GM10847 (cell line): Measurements from ENCODE around the gene TFCP2.

Experiments
- POLR2A ChIP-seq: IDR thresholded peaks from 2 replicates; pipeline ENCODE4 v1.6.1; 2011; ENCODE audit not compliant: insufficient read length; ENCODE audit errors: extremely low read depth

TFCP2 gene

DNA sequence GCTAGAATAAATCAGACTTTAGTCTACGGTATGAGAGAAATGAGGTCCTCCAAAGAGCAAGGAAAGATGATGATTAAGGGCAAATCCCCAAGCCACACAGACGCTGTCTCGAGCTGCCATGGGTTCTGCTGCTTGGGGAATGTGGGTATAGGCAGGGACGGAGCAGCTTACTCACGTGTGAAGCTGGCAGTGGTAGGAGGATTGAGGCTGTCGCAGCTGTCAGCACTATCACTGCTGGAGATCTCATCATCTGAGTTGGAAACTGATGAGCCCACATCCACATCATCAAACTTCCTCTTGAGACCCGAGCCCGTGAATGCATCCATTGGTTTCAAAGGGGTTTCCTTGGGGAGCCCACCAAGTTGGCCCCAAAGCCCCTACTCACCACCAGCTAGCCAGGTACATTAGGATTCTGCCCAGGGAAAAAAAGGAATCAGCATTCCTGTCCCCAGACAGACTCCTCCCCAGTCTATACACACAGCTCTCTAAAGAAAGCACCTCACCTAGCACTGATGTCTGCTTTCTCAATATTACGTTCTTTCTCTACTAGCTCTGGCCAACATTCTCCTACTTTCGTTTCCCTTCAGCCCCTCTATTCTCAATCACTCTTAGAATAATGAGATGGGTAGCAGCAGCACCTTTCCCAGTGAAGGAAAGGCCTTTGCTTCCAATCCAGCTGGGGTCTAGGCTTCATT lies 96.6 kb downstream of the TFCP2 start:
- TF ChIP-seq POLR2A = no peak

DNA sequence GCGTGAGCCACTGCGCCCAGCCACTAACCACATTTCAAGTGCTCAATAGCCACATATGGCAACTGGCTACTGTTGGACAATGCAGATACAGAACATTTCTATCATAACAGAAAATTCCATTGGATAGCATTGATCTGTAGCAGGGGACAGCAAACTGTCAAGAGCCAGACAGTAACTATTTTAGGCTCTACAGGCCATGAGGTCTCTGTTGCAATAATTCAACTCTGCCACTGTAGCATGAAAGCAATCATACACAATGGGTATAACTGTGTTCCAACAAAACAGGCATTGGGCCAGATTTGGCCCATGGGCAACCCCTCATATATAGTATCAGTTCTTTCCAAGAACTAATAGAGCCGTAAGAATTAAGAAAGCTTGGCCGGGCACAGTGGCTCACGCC lies 97.5 kb downstream of the TFCP2 start:
- no peak for TF ChIP-seq POLR2A

DNA sequence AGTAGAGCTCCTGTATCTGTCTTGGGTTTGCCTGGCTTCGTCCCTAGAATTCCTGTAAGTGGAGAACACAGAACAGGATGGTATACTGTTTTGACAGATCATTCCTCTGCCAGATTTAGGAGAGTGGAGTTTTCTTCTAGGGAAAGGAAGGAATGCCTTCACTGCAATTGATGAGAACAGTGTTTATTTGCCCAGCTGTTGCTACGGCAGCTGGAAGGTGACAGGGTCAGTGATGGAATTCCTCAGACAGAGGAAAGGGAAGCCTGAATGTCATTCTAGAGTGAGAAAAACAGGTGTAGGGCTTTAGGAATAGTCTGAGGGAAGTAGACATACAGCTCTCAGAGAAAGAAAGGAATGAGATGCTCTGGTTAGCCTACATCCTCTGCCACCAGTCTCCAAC lies 101.3 kb downstream of the TFCP2 start:
- no peak for TF ChIP-seq POLR2A

DNA sequence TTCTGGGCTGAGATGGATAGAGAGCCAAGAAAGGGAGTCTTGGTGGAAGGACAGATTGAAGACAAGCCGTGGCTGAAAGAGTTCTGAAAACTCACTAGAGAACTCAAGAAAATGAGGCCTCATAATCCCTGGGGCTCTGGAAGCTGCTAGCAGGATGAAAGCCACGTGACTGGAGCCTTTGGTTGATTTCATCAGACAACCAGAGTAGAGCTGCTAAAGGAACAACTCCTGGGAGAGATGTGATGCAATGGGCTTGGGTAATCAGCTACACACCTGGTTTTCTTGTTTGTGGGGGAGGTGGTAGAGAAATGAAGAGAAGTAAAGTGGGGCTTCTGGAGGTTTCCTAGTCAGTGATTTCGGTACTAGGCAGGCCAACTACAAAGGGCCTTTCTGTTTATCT lies 102.9 kb downstream of the TFCP2 start:
- TF ChIP-seq POLR2A = no peak

DNA sequence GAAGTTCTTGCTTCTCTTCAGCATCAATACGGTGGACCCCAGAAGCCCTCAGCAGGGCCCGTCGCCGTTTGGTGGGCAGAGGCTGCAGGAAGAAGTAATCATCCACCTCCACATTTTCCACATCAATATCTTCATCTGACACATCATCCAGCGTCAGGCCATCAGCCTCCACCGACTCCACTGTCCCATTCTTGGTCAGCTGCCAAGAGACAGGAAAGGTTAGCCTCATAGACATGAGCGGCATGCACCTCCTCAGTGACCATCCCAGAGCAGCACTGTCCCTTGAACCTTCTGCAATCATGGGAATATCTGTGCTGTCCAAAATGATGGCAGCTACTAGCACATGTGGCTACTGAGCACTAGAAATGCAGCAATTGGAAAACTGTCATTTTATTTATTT lies 105.2 kb downstream of the TFCP2 start:
- TF ChIP-seq POLR2A = no peak

DNA sequence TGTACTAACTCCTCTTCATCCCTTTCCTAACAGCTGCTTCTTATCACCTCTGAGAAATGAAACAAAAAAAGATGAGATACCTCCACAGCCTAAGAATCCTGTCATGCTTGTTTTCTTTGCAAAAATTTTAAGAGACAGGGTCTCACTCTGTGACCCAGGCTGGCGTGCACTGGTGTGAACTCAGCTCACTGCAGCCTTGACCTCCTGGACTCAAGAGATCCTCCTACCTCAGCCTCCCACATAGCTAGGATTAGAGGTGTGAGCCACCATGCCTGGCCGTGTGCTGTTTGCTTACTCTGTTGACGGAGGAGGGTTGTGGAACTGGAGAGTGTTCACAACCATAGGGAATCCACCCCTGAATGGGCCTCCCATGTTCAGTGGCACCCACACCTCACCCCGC lies 105.7 kb downstream of the TFCP2 start:
- TF ChIP-seq POLR2A = no peak

DNA sequence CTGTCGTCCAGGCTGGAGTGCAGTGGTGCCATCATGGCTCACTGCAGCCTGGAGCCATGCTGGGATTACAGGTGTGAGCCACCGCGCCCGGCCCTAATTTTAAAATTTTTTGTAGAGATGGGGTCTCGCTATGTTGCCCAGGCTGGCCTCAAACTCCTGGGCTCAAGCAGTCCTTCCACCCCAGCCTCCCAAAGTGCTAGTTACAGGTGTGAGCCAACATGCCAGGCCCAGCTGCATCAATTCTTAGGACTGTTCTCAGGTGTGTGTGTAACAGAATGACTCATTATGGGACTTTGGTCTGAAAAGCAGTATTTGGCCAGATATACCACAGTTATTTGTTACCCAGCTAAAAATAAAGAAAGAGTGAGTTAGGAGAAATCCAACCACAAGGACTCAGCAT lies 107.4 kb downstream of the TFCP2 start:
- TF ChIP-seq POLR2A = no peak

DNA sequence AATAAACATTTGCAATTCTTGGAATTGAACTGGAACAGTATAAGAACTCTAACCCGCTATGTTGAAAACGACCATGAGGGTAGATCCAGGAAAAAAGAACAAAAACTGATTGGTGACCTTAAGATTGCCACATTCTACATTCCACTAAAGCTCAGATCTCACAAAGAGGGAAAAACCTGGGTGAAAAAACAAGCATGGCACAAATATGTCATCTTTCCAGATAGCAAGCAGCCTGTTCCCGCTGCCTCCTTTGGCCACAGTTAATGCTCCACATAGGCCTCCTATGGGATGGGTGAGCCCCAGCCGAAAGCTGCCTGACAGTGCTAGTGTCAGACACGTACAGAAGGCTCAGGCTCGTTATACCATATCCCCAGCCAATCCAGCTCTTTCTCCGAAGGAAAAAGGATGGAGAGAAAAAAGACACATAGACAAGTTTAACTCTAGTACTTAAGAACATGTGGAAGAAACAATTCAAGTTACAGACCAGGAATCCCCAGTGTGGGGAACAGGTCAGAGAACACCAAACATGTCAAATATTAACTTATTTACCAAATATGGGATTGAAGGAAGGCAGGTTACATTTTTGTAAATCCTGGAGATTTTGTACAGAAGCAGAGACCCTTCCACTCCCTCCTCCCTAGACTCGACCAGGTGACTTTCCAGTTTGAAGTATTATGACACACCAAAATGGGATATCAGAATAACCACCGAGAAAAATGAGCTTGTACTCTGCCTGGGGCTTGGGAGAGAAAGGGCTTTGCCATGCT lies 110.1 kb downstream of the TFCP2 start:
- no peak for TF ChIP-seq POLR2A

DNA sequence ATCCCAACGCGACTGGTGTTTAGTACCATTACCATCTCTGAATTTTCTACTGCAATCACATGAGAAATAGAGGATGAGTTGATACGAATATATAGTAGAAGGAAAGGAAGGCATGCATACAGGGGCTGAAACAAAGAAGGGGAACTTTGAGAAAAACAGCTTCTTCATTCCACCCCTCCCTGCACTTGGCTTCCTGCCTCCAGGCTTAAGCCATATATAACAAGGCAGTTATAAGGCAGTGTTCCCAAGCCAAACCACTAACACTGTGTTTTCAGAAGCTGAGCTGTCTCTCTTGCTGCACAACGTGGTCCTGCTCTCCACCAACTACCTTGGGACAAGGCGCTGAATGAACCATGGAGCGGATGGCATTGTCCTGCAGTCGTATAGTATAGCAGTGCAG lies 113.8 kb downstream of the TFCP2 start:
- no peak for TF ChIP-seq POLR2A

DNA sequence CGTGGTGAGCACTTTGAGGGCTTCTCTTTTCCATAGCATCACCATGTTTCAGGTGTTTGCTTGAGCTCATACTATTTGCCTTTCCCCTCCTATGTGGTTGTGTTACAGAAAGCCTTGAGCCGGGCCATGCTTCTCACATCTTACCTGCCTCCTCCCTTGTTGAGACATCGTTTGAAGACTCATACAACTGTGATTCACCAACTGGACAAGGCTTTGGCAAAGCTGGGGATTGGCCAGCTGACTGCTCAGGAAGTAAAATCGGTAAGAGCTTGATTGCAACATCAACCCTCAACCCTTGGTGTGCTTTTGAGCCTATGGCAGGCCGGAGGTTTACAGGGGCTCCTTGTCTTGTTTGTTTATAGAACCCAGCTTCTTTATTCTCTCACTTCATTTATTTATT lies 116.7 kb downstream of the TFCP2 start:
- no peak for TF ChIP-seq POLR2A

DNA sequence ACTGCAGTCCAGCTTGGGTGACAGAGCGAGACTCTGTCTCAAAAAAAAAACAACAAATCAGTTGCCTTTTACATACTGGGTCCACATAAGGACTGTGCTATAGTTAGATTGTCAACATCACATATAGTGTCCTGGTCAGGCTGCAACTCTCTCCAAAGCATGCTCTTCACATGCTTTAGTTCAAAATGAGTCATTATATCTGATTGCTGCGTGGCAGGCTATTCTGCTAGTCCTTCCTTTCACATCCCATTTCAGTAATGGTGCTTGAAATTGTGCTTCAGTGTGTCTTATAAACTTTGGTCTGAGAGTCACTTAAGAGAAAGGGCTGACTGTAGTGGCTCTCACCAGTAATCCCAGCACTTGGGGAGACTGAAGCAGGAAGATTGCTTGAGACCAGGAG lies 117.9 kb downstream of the TFCP2 start:
- no peak for TF ChIP-seq POLR2A

DNA sequence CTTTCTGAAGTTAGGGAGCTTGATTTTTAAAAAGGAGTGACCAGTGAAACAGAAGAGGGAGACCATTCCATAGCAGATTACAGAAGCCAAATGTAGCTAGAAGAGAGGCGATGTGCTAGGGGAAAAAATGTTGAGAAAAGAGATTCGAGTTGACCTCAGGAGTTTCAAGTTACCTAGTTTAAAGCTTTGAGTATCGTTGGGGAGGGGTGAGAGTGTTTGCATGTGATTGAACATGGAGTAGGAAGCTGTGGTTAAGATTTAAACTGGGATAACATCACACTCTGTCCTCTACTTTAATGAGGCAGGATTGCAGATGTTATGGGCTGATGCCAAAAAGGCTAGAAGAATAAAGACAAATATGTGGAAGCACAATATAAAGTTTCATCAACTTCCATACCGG lies 121.1 kb downstream of the TFCP2 start:
- no peak for TF ChIP-seq POLR2A

DNA sequence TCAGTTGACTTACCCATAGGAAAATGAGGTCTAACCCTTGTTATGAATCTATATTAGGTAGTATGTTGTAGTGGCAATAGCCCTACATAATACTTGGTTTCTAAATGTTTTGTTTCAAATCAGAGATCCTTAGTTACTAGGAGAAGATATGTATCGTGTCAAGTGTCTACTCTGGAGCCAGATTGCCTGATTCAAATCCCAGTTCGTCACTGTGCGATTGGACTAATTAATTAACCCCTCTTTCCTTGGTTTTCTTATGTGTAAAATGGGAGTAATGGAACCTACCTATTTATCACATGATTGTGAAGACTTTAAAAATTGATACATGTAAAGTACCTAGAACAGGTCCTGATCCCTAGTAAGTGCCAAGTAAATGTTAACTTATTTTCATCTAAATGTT lies 123.4 kb downstream of the TFCP2 start:
- no peak for TF ChIP-seq POLR2A

DNA sequence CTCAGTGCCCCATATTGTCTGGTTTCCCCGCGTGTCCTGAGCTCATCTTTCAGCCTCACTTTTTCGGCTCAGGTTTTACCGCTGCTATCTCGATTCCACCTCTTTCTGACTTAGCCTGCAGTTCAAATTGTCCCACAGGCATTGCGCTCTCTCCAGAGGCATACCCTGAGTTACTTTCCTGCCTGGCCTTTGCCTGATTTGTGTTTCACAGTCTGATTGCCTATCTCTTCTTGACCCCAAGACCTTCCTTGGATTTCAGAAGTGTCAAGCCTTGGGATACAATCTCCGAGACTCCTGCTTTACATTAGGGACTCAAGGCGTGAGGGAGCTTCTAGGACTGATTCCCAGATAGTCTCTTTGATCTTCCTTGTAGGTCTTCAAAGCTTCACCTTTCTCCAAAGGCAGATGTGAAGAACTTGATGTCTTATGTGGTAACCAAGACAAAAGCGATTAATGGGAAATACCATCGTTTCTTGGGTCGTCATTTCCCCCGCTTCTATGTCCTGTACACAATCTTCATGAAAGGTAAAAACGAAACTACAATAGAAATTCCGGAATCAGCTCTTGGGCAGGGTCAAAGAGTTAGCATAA lies 124.2 kb downstream of the TFCP2 start:
- TF ChIP-seq POLR2A = no peak

DNA sequence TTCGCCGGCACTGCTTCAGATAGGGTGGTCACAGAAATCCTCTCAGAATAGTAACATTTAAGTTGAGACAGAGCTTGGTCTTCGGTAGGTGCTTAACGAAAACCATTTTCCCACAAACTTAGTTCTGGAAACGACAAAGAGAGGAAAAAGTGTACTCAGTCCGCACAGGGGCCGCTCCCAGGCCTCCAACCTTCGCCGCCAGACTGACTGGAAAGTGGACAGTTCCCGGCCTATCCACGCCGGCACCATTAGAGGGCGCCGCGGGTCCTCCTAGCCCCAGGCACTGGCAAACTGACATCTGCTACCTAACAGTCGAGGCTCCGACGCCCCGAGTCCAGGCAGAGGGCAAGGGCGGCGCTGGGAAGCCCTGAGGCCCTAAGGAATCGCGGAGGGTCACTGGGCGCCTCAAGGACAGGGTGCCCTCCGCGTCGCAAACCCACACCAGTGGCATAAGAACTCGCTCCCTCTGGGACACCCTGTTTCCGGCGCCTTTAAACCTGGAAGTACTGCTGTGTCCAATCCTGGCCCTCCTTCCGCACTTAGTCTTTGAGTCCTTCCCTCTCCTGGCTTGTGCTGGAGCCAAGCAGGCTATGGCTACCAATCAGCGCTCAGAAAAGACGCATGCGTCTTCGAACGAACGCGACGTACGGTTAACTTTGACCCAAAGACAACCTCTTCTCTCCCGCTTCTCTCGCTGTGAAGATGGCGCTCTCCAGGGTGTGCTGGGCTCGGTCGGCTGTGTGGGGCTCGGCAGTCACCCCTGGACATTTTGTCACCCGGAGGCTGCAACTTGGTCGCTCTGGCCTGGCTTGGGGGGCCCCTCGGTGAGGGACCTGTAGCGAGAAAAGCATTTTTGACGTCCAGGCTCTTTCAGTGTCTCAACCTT lies 125.0 kb downstream of the TFCP2 start, which contains the start of gene LETMD1:
TSS of gene LETMD1 (plus strand) at position 673 of the 886 bp plus-strand sequence. CDS start at position 703, 30 bp downstream.
- TF ChIP-seq POLR2A = peak; percentile 84
